ENCODE results near the gene COL25A1.

- TF ChIP-seq CTCF (conservative IDR thresholded peaks at IDR 0.05), result no peak
- TF ChIP-seq ZFX (IDR thresholded peaks at IDR 0.05), result no peak
Measured at GRCh38 chr4:108979759-108980158, 322.7 kb downstream of the COL25A1 start.
